Measurements from ENCODE around the gene BATF2.
"Not testable (repeated sequence)": the region's sequence is repeated elsewhere in the genome, so short reads cannot be mapped to it uniquely, and the experiment has no call there.

The BATF2 gene, protein sequence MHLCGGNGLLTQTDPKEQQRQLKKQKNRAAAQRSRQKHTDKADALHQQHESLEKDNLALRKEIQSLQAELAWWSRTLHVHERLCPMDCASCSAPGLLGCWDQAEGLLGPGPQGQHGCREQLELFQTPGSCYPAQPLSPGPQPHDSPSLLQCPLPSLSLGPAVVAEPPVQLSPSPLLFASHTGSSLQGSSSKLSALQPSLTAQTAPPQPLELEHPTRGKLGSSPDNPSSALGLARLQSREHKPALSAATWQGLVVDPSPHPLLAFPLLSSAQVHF

DNA sequence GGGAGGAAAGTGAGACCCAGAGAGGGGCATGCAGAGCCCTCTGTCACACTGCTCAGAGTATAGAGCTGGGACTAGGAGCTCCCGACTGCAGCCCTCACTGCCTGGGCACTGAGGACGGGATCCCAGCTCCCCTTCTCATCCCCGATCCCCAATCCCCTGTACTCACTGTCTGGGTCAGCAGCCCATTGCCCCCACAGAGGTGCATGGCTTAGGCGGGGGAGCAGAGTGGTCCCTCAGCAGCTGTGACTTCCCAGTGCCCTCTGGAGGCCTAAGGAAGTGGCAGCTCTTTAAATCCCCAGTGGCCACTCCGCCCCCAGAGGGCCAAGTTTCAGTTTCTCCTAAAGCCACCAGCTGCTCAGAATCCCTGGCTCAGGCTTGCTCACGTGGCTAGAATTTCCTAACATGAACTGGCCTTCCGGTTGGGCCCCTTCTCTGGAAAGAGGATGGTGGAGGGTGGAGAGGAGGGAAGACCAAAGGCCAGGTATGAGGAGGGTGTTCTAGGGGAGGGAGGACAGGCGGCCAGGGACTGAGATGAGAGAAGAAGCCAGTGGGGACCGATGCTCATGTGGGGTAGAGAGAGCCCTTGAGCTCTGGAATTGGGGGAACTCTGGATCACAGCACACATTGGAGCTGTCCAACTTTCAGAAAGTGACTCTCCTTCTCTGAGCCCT is at the start of gene BATF2:
BATF2 (minus strand) TSS at position 262 of the 671 bp plus-strand sequence; CDS start at position 205, 57 bp downstream.
- no peak for DNase-seq

DNA sequence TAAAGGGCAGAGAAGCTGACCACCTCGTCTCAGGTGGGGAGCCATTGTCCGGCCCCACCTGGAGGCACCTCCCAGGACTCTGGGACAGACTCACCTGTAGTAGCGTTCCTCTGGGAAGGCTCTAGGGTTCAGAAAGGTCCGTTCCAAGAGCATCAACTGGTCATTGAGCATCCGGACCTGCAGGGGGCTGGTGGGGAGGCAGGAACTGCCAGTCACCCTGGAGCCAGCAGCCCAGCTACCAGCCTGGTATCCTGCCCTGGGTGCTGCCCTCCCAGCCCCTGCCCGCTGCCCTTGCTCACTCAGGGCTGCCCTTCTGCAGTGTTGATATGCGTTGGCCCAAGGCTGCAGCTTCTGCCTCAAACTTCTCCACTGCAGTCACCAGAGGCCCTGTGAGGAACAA is 49.0 kb upstream of the BATF2 start:
- DNase-seq, result no peak

DNA sequence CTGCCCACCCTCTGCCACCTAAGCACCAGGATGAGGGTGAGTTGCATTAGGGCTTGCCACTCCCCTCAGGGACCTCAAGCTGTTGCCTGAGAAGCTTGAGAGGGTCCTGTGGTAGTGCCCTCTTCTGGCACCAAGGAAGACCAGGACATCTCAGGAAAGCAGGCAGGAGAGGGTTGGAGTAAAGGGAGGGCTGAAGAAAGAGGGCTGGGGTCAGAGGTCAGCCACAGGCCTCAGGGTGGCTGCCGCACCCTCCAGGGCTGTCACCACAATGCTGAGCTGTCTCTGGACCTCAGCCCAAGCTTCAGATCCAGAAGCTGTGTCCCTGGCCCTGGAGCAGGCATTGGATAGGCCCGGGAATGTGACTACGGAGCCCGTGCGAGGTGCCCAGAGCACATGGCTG is 48.3 kb upstream of the BATF2 start:
- DNase-seq, result no peak

DNA sequence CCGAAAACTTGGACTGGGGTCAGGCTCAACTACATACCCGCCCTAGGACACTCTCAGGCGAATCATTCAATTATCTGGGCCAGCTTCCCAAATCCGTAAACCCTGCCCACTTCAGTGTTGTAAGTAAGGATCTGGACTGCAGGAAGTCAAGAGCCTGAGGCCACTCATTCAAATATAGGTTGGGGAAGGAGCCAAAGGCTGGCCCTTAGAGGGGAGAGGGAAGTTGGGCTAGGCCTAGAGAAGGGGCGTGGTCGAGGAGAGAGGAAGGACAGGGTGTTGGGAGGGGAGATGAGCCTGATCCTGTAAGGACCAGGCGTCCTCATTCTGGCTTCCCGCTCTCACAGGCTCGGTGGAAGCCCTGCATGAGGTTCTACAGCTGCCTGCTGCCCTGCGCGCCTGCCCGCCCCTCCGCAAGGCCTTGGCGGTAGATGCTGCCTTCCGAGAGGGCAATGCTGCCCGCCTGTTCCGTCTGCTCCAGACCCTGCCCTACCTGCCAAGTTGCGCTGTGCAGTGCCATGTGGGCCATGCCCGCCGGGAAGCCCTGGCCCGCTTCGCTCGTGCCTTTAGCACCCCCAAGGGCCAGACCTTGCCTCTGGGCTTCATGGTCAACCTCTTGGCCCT is 47.2 kb upstream of the BATF2 start:
- DNase-seq, result no peak

DNA sequence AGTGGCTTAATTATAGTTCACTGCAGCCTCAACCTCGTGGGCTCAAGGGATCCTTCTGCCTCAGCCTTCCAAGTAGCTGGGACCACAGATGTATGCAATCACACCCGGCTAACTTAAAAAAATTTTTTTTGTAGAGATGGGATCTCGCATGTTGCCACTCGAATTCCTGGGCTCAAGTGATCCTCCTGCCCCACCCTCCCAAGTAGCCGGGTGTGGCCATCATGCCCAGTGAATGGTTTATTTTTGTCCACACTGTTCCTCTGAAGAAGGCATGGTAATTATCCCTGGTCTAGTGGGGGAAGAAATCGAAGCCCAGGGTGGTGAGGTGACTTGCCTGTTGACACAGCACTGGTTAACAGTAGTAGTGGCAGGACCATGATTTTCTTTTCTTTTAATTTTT is 46.1 kb upstream of the BATF2 start:
- no peak for DNase-seq

DNA sequence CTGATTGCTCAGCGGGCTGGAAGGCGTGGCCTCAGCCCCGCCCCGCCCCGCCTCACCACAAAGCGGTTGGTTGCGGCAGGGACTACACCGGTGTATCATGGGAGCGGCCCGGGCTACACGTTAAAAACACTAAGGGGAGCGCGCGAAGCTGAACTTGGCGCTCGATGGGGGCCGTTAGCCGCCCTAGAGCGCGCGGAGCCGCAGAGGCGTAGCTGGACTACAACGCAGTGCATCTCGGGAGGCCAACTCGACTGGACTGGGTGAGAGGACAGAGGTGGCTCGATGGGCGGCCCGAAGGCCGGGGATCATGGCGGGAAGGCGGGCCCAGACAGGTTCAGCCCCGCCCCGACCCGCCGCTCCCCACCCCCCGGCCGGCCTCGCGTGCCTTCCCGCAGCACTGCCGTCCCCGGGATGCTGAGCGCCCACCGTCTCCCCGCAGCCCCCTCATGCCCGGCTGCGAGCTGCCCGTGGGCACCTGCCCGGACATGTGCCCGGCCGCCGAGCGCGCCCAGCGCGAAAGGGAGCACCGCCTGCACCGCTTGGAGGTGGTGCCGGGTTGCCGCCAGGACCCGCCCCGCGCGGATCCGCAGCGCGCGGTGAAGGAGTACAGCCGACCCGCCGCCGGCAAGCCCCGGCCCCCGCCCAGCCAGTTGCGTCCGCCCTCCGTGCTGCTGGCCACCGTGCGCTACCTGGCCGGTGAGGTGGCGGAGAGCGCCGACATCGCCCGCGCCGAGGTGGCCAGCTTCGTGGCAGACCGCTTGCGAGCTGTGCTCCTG is 44.3 kb upstream of the BATF2 start, which contains the start of gene SAC3D1:
SAC3D1 (plus strand) TSS at position 364 of the 776 bp plus-strand sequence; CDS start at position 447, 83 bp downstream.
- DNase-seq, result peak; percentile 79 to 82

DNA sequence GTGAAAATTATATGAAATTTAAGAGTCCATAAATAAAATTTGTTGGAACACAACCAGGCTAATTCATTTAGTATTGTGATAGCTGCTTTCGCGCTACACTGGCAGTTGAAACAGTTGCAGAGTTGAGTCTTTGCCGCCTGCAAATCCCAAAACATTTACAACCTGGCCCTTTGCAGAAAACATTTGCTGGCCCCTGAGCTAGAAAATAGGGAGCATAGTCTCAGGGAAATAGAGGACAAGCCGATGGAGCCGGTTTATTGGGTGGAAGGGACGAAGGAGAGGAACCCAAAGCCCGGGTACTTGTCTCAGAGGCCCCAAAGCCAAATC is 43.7 kb upstream of the BATF2 start:
- DNase-seq, result no peak

DNA sequence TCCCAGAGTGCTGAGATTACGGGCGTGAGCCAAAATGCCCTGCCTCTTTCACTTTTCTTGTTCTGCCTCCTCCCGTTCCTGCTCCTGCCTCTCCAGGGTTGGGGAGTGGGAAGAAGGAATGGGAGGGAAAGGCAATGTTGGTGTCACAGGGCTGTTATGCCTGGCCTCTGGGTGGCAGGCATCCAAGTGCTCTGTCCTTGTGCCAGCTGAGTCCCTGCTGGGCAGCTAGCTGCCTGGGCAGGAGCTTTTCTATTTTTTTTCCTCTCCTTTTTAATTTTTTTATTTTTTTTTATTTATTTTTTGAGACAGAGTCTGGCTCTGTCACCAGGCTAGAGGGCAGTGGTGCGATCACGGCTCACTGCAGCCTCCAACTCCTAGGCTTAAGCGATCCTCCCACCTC is 40.2 kb upstream of the BATF2 start:
- DNase-seq, result no peak

DNA sequence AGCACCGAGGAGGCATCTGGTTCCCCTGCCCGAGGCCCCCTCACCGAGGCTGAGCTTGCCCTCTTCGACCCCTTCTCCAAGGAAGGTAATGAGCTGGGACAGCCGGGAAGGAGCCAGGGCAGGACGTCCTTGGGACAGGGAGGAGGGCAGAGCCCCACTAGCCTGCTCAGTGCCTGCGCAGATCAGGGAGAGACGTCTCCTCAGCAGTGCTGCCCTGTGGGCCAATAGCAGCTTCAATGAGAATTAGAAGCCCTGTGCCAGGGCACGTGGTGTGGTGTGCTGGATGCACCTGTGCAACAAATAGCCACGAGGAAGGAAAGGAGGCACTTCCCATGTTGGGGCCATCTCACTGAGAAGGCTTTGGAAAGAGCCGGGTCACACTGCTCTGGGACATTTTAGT is 38.8 kb upstream of the BATF2 start:
- no peak for DNase-seq

DNA sequence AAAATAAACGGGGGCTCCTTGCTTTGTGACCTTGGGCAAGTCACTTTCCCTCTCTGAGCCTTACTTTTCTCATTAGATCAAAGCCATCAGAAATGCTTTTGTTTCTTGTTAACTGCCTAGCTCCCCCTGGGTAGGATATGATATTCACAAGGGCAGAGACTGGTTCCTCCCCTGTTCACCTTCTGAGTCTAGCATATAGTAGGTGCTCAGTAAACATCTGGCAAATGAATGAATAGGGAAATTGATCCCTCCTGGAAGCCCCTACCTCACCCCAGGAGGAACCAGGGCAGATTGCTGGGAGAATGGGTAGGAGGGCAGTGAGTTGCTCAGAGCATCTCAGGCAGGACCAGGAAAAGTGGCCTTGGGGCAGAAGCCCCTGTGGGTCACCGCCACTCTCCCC is 37.7 kb upstream of the BATF2 start:
- DNase-seq, result no peak

DNA sequence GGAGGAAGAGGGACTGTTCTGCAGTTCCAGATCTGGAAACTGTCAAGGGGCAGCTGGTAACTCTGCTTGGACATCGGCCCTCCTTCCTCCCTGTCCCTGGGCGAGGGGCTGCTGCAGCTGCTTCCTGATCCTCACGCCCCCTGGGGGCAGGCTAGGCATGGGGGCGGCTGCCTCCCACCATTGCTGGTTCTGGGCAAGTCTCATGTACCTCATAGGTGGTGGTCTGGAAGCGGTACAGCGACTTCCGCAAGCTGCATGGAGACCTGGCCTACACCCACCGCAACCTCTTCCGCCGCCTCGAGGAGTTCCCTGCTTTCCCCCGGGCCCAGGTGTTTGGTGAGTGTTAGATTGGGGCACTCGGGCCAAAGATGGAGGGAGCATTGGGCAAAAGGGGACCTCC is 35.4 kb upstream of the BATF2 start:
- DNase-seq, result no peak

DNA sequence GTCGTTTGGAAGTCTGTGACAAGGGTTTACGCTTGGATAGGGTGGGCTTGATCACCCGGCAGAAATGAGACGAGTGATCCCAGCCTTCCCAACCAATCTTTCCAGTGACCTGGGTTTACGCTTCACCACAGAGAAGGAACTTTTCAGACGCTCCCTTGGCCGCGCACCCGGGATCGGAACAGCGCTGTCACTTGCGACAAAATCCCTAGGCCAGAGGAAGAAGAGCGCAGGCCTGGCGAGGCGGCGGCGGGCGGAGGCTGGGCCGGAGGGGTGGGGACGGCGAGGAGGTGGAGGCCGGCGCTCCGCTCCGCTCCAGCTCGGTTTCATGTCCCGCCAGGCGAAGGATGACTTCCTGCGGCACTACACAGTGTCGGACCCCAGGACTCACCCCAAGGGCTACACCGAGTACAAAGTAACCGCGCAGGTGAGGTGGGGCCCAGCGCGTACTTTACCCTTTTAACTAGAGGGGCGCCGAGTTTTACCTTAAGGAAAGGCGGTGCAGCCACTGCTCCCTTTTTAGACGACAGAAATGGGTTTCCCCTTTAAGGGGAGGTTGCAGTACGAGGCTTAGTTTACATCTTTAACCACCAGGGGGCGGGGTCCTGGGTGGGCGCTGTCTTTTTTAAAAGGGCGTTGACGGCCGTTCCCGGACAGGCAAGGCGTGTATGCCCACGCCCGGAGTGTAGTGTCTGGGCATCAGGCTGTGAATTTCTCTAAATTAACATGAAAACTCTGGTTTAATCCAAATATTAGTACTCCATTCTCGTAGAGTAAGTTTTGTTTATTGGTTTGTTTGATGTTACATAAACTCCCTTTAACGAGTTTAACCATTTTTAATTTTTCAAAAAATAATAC is 30.7 kb upstream of the BATF2 start, which contains the start of gene SNX15:
SNX15 (plus strand) TSS at position 227 of the 855 bp plus-strand sequence; CDS start at position 326, 99 bp downstream.
- DNase-seq, result peak; percentile 85 to 87

DNA sequence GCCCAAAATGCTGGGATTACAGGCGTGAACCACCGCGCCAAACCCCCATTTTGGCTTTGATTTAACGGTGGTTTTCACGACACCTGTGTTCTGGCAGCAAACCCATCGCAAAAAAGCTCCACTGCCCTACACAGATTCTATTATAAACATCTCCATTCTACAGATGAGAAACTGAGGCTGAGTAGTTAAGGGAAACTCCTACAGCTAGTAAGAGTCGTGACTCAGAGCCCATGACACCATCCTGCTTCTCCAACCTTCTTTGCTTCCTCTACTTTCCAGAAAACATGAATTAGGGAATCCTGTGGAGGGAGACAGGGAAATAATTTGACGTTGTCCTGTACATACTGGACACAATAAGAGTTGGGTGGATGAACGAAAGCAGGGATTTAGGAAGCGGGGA is 30.0 kb upstream of the BATF2 start:
- no peak for DNase-seq

DNA sequence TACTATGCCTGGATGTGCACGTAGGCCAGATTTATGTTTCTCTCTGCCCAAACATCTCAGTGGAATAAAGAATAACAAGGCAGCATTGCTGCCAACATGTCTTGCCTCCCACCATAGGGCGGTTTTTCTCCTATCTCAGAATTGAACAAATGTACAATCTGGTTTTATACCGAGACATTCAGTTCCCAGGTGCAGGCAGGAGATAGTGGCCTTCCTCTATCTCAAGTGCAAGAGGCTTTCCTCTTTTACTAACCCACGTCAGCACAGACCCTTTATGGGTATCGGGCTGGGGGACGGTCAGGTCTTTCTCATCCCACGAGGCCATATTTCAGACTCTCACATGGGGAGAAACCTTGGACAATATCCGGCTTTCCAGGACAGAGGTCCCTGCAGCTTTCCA is 26.7 kb upstream of the BATF2 start:
- not testable (repeated sequence) for DNase-seq

DNA sequence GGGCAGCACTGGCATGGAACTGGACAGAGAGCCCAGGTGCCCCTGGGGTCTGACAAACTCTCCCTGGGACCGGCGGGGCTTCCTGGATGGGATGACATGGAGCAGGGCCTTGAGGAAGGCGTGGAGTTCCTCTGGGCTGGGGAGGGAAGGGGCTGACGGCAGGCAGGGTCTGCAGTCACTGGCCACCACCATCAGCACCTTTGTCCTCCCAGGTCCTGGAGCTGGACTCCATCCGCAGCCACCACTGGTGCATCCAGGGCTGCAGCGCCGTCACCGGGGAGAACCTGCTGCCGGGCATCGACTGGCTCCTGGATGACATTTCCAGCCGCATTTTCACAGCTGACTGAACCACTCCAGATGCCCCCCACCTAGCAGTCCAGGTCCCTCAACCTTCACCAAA is 24.7 kb upstream of the BATF2 start:
- DNase-seq, result no peak

DNA sequence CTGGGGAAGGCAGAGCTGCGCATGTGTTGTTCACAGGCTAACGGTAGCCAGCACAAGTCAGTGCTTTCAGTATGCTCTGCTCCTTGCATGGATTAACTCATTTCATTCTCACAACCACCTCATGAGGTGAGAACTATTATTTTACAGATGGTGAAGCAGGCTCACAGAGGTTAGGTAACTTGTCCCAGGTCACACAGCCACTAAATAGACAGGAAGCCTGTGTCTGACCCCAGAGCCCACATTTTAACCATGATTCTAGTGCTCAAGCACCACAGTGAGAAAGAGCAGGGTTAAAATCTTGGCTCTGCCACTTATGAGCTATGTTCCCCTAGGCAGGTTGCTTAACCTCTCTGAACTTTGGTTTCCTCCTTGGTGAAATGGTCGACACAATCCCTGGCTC is 24.2 kb upstream of the BATF2 start:
- DNase-seq, result no peak

DNA sequence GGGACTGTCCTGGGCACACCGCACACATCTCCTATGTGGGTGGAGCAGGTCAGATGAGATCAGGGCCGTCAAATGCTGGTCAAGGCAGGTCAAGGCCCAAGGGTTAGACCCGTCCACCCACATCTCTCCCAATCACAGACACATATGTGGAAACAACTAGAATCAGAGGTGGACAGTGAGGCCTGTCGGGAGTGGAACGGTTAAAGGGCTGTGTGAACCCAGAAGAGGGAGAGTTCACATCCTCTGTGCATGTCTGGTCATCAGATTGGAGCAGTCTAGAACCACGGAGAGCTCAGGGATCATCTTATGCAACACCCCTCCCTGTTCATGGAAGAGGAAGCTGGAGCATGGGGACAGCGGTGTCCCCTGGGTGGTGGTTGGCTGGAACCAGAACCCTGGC is 23.1 kb upstream of the BATF2 start:
- no peak for DNase-seq

DNA sequence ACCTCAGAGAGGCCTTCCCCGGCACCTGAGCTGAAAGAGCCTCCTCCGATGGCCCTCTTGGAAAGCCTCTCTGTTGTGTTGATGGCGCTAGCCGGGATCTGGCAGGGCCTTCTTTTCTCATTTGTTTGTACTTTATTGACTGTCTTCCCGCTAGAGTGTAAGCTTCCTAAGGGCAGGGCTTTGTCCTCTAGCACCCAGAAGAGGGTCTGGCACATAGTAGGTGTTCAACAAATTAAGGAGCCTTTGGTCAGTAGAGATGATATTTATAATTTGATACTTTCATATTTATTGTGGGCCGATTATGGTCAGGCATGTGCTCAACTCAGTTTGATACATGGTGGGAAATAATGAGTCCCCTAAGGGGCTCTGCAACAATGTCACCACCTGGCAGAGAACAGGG is 21.2 kb upstream of the BATF2 start:
- DNase-seq, result no peak

DNA sequence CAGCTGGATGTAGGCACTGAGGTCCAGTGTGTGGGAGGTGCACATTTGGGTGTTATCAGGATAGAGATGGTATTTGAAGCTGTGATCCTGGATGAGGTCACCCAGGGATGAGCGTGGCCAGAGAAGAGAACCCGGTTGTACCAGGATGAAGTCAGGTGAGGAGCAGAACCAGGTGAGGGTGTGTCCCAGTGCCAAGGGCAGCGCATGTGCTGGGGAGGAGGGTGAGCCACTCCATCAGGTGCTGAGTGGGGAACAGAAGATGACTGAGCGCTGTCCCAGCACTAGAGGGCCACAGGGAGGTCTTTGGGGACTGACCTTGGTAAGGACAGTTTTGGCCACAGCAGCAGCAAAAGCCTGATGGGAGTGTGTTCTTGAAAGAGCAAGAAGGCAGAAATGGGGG is 19.9 kb upstream of the BATF2 start:
- DNase-seq, result no peak

DNA sequence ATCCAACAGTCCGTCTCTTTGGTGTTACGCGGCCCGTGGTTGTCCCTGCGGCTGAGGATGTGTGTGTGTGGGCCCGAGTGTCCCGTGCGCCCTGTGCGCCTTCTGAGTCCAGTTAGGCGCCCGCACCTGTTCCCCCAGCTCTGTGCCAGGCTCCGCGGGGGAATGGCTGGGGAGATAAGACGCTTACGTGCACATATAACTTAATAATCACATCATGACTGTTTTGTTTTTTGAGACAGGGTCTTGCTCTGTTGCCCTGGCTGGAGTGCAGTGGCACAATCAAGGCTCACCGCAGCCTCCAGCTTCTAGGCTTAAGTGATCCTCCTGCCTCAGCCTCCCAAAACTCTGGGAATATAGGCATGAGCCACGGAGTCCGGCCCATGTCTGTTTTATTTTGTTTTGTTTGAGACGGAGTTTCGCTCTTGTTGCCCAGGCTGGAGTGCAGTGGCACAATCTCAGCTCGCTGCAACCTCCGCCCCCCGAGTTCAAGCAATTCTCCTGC is 18.0 kb upstream of the BATF2 start:
- DNase-seq, result no peak

DNA sequence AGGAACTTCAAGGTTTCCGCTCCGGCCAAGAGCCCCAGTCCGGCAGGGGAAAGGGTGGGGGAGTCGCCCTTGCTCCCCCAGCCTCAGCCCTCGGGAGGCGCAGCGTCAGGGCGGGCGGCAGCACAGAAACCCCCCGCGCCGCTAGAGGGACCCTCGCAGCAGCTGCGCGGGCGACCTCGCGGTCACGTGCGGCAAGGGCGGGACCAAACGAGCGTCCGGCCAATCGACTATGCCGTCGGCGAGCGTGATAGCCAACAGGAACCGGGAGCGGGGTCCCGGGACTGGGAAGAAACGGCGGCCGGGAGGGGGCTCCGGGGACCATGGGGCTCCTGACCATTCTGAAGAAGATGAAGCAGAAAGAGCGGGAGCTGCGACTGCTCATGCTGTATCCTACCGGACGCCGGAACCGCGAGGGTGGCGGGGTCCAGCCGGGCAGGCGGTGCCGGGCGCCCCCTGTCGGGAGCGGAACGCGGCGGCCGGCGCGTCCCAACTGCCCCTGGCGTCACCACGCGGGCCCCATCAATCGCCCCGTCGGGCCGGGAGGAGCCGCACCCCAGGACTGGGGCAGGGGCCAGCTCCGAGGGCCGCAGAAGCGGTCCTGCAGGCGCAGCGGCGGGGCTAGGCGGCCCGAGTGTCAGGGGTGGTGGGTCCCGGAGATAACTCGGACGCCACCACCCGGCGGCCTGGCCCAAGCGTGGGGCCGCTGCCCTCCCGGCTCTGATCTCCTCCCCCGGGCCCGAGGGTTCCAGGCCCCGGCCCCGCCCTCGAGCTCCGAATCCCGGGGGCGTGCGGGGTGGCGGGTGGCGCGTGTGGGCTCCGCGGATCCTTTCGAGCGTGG is 17.3 kb upstream of the BATF2 start, which contains the start of gene ARL2:
ARL2 (plus strand) TSS at position 273 of the 838 bp plus-strand sequence; CDS start at position 321, 48 bp downstream.
- peak; percentile 76 to 77 for DNase-seq

Data from stimulated activated CD4-positive, alpha-beta T cell treated with anti-CD3 and anti-CD28 coated beads, Interleukin-2, amount 100 ng/mL, for 48 hours (primary cell).